ENCODE measurements around the gene ETAA1. TPM values are rescaled to one million over a fixed set of nuclear protein-coding genes. Genes with fewer than 3 reads are reported as not detected.

ETAA1 gene
- total RNA-seq, 1 donor from 2014 or later = 18.8 TPM

GRCh38 chr2:67379048-67379447, 18.1 kb upstream of the ETAA1 start:
- H3K4me1 Mint-ChIP-seq = no peaks in the 10 kb centered on the region
- H3K36me3 Mint-ChIP-seq (ENCODE audit: low read depth) = peaks cover 3% of the 10 kb centered on the region
- DNase-seq (ENCODE audit: low read depth, low spot score) = no peak
- no peak overlapping the region for H3K4me3 Mint-ChIP-seq
- no peak overlapping the region for H3K27ac Mint-ChIP-seq (ENCODE audit: unreplicated experiment)
- no peaks in the 10 kb centered on the region for H3K27me3 Mint-ChIP-seq (ENCODE audit: low read depth)
- peaks cover 2% of the 10 kb centered on the region for H3K9me3 Mint-ChIP-seq
- no peak for TF ChIP-seq CTCF (conservative IDR thresholded peaks at IDR 0.05)

- no peak overlapping the region for H3K4me3 Mint-ChIP-seq
- H3K9me3 Mint-ChIP-seq = peaks cover 2% of the 10 kb centered on the region
- no peak overlapping the region for H3K27ac Mint-ChIP-seq (ENCODE audit: unreplicated experiment)
- no peak for TF ChIP-seq CTCF (conservative IDR thresholded peaks at IDR 0.05)
- DNase-seq (ENCODE audit: low read depth, low spot score) = no peak
- peaks cover 2% of the 10 kb centered on the region for H3K4me1 Mint-ChIP-seq
- no peaks in the 10 kb centered on the region for H3K27me3 Mint-ChIP-seq (ENCODE audit: low read depth)
- peaks cover 14% of the 10 kb centered on the region for H3K36me3 Mint-ChIP-seq (ENCODE audit: low read depth)
These were observed 12.9 kb upstream of the ETAA1 start for GRCh38 chr2:67384123-67384822.

- no peak for TF ChIP-seq CTCF (conservative IDR thresholded peaks at IDR 0.05)
- H3K27ac Mint-ChIP-seq (ENCODE audit: unreplicated experiment) = no peak overlapping the region
- peaks cover 2% of the 10 kb centered on the region for H3K9me3 Mint-ChIP-seq
- no peaks in the 10 kb centered on the region for H3K27me3 Mint-ChIP-seq (ENCODE audit: low read depth)
- H3K4me1 Mint-ChIP-seq = peaks cover 7% of the 10 kb centered on the region
- H3K4me3 Mint-ChIP-seq = no peak overlapping the region
- no peak for DNase-seq (ENCODE audit: low read depth, low spot score)
- H3K36me3 Mint-ChIP-seq (ENCODE audit: low read depth) = peaks cover 10% of the 10 kb centered on the region
These were observed 8.5 kb upstream of the ETAA1 start for GRCh38 chr2:67388680-67389079.

GRCh38 chr2:67389286-67389685, 7.8 kb upstream of the ETAA1 start:
- Mint-ChIP-seq H3K4me3 (no peak overlapping the region), H3K36me3 (ENCODE audit: low read depth) (peaks cover 9% of the 10 kb centered on the region), H3K27me3 (ENCODE audit: low read depth) (no peaks in the 10 kb centered on the region), H3K4me1 (peaks cover 7% of the 10 kb centered on the region), H3K27ac (ENCODE audit: unreplicated experiment) (no peak overlapping the region), H3K9me3 (peaks cover 2% of the 10 kb centered on the region)
- no peak for DNase-seq (ENCODE audit: low read depth, low spot score)
- TF ChIP-seq CTCF (conservative IDR thresholded peaks at IDR 0.05) = no peak

- DNase-seq (ENCODE audit: low read depth, low spot score) = no peak
- no peaks in the 10 kb centered on the region for H3K27me3 Mint-ChIP-seq (ENCODE audit: low read depth)
- H3K36me3 Mint-ChIP-seq (ENCODE audit: low read depth) = peaks cover 7% of the 10 kb centered on the region
- H3K4me1 Mint-ChIP-seq = peaks cover 7% of the 10 kb centered on the region
- H3K9me3 Mint-ChIP-seq = no peaks in the 10 kb centered on the region
- no peak overlapping the region for H3K4me3 Mint-ChIP-seq
- no peak for TF ChIP-seq CTCF (conservative IDR thresholded peaks at IDR 0.05)
- H3K27ac Mint-ChIP-seq (ENCODE audit: unreplicated experiment) = no peak overlapping the region
These were observed 7.3 kb upstream of the ETAA1 start for GRCh38 chr2:67389788-67390187.

All from neural crest cell (in vitro differentiated cells).